ENCODE data around the gene NQO1.

Gene NQO1

DNA sequence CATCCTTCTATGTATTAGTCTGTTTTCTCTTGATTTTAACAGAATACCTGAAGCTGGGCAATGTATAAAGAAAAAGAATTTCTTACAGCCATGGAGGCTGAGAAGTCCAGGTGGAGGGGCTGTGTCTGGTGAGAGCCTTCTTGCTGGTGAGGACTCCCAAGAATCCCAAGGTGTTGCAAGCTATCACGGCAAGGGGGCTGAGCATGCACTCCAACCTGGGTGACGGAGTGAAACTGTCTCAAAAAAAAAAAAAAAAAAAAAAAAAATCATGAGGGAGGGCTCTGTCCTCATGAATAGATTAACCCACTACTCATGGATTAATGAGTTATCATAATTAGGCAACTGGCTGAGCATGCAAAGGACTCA is 19.4 kb downstream of the NQO1 start:
- no peak for TF ChIP-seq POLR2A (IDR thresholded peaks at IDR 0.05; ENCODE audit: low read depth, low read length)
- FAIRE-seq (no peak), DNase-seq (ENCODE audit: insufficient read length, low spot score) (no peak)

DNA sequence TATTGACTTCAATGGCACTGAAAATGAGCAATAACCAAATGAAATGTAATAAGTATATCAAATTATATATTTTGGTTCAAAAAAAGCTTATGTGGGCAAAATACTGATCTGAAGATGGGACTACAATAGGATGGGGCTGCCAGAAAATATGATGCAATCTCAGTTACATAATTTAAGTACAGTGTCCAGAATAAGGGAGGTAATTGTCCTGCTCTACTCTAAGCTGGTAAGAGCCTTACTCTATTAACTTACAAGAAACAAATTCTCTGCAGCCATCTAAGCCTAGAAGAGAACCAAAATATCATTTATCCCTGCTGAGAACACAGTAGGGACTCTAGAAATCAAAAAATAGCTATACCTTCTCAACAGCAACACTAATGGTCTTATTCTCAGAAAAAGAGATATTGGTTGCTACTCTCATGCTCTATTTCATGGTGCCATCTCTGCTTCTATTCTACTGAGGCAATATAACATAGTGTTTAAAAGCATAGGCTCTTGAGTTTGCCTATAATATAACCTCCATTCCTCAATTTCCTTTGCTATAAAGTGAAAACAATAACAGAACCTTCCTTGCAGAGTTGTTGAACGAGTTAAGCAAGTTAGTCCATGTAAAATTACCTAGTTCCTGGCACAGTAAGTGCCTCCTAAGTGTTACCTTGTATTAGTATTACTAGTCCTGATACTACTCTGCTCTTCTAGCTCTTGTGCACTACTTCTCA is 19.9 kb downstream of the NQO1 start:
- FAIRE-seq: no peak
- no peak for TF ChIP-seq POLR2A (IDR thresholded peaks at IDR 0.05; ENCODE audit: low read depth, low read length)
- no peak for DNase-seq (ENCODE audit: insufficient read length, low spot score)

DNA sequence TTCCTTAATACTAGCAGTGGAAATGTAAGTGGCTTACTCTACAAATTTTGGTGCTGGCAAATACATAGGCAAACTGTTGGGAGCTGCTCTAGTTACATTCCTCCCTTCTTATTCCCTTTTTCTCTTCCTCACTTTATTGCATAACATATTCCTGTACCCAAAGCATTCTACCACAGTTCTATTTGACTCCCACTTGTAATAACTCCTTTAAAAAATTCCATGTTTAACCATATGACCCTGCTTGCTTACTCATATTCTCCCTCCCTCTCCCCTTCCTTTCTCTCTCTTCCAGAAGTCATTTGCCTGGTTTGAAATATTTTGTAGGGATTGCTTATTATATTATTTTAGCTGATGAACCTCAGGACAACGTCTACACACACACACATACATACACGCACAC is 22.7 kb downstream of the NQO1 start:
- no peak for TF ChIP-seq POLR2A (IDR thresholded peaks at IDR 0.05; ENCODE audit: low read depth, low read length)
- DNase-seq (ENCODE audit: insufficient read length, low spot score) (no peak), FAIRE-seq (peak; percentile 68)

DNA sequence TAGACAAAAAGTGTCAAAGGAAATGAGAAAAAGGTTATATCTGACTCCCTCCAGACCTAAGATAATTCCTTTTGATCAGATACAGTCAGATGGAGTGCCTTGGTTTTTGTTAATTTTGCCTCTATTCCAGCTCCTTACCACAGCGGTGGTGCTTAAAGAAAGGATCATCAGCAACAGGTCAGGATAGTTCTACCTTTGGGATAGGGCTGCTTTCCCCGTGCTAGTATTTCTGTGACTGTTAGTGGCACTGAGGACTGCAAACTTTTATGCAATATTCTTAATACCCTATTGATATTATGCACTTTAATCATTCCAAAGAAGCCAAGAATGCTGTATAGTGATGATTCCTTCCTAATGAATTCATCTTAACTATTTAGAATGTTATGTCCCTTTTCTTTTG is 24.5 kb downstream of the NQO1 start:
- DNase-seq (ENCODE audit: insufficient read length, low spot score) (no peak), FAIRE-seq (no peak)
- TF ChIP-seq POLR2A (IDR thresholded peaks at IDR 0.05; ENCODE audit: low read depth, low read length): no peak

DNA sequence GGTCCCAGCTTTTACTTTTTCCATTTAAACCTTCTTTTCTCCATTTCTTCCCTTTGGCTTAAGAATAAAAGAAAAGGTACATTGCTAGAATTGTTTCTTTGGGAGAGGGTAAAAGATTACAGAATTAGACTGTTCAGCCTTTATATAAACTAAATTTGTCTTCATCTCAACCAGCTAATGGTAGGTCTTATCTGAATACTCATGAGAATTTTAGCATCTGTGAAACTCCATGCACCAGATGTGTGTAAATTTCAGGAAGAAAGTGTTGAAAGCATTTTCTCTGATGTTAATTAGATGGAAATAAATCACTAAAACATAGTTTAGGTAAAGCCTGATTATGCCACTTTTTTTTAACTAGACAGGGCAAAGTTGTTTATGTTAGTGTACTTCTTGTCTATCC is 24.9 kb downstream of the NQO1 start:
- TF ChIP-seq POLR2A (IDR thresholded peaks at IDR 0.05; ENCODE audit: low read depth, low read length): no peak
- FAIRE-seq (no peak), DNase-seq (ENCODE audit: insufficient read length, low spot score) (no peak)

DNA sequence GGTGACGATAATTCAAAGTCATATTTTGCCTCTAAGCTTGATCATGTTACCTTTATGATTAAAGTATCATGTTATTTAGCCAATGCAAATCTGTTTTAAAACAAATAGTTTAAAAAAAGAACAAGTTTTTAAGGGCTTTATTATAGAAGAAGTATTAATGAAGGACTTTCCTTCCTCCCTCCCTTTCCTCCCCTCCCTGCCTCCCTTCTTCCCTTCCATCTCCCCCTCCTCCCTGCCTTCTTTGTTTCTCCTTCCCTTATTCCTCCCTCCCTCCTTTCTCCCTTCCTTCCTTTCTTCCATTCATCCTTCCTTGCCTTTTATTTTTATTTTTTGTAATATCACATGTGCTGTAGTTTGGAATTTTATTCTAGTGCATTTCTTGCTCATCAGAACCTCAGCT is 26.4 kb downstream of the NQO1 start:
- DNase-seq (ENCODE audit: insufficient read length, low spot score): no peak
- no peak for FAIRE-seq
- TF ChIP-seq POLR2A (IDR thresholded peaks at IDR 0.05; ENCODE audit: low read depth, low read length): no peak

DNA sequence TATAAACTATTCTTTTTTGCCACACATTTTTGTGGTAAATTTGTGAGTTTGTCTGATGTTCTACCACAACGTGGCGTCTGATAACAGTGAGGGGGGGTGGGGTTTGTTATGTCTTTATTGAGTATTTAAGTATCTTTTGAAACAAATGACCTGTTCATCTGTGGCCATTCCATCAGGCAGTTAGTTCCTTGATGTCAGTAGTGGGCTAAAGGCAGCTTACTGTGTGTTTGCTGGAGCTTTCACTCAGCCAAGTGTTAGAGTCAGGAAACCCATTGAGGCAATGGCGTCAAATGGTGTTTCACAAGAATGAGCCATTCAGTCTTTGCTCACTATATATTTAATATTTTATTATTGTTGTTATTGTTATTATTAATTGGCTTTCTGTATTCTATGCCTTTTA is 28.0 kb downstream of the NQO1 start:
- TF ChIP-seq POLR2A (IDR thresholded peaks at IDR 0.05; ENCODE audit: low read depth, low read length): no peak
- DNase-seq (ENCODE audit: insufficient read length, low spot score) (no peak), FAIRE-seq (no peak)

DNA sequence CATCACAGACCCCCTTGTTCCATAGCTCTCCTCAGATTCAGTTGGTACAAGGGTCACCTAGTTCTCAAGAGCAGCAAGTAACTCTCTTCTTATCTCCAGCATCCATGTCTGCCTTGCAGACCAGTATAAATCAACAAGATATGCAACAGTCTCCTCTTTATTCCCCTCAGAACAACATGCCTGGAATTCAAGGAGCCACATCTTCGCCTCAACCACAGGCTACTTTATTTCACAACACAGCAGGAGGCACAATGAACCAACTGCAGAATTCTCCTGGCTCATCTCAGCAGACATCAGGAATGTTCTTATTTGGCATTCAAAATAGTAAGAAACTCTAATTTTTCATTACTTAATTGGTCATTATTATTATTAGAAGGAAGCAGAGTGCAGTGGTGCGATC is 32.4 kb downstream of the NQO1 start:
- no peak for TF ChIP-seq POLR2A (IDR thresholded peaks at IDR 0.05; ENCODE audit: low read depth, low read length)
- DNase-seq (ENCODE audit: insufficient read length, low spot score): no peak
- no peak for FAIRE-seq

DNA sequence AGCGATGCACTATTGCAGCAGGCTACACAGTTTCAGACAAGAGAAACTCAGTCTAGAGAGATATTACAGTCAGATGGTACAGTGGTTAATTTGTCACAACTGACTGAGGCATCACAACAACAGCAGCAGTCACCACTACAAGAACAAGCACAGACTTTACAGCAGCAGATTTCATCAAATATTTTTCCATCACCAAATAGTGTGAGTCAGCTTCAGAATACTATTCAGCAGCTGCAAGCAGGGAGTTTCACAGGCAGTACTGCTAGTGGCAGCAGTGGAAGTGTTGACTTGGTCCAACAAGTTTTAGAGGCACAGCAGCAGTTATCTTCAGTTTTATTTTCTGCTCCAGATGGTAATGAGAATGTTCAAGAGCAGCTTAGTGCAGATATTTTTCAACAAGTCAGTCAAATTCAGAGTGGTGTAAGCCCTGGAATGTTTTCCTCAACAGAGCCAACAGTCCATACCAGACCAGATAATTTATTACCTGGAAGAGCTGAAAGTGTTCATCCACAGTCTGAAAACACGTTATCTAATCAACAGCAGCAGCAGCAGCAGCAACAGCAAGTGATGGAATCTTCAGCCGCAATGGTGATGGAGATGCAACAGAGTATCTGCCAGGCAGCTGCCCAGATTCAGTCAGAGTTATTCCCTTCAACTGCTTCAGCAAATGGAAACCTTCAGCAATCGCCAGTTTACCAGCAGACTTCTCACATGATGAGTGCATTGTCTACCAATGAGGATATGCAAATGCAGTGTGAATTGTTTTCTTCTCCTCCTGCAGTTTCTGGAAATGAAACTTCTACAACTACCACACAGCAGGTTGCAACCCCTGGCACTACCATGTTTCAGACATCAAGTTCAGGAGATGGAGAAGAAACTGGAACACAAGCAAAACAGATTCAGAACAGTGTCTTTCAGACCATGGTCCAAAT is 34.1 kb downstream of the NQO1 start:
- FAIRE-seq (peak; percentile 11), DNase-seq (ENCODE audit: insufficient read length, low spot score) (no peak)
- TF ChIP-seq POLR2A (IDR thresholded peaks at IDR 0.05; ENCODE audit: low read depth, low read length): no peak

DNA sequence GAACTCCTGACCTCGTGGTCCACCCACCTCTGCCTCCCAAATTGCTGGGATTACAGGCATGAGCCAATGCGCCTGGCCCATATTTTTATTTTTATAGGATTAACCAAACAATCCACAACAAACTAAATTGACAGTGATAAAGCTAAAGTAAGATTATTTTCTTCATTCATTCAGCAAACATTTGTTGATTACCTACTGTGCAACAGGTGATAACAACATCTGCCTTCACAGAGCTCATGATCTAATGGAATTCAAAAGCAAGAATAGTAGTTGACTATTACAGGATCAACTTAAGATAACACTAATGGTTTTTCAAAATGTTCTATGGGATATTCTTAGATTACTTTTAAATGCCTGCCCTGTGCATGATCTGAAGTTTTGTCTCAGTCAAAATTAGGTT is 37.8 kb downstream of the NQO1 start:
- no peak for DNase-seq (ENCODE audit: insufficient read length, low spot score)
- no peak for TF ChIP-seq POLR2A (IDR thresholded peaks at IDR 0.05; ENCODE audit: low read depth, low read length)

DNA sequence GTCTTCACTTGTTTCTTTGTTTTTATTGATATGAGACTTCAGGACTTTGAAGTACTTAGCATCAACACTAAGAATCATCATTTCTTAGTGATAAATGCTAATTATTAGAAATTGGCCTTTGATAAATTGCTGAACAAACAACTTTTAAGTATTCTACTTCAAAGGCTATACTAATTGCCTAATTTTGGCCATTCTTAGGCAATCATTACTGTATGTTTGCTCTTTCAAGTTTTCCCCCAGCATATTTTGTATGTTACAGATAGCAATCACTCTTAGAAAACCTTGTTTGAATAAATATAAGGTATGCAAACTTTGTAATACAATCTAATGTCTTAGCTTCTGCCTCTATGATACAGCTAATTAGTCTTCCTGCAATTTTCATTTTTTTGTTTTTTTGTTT is 46.0 kb downstream of the NQO1 start:
- no peak for TF ChIP-seq POLR2A (IDR thresholded peaks at IDR 0.05; ENCODE audit: low read depth, low read length)
- FAIRE-seq (no peak), DNase-seq (ENCODE audit: insufficient read length, low spot score) (no peak)

More for the DNA sequence above, 37.8 kb downstream of the NQO1 start:
- FAIRE-seq: no peak

DNA sequence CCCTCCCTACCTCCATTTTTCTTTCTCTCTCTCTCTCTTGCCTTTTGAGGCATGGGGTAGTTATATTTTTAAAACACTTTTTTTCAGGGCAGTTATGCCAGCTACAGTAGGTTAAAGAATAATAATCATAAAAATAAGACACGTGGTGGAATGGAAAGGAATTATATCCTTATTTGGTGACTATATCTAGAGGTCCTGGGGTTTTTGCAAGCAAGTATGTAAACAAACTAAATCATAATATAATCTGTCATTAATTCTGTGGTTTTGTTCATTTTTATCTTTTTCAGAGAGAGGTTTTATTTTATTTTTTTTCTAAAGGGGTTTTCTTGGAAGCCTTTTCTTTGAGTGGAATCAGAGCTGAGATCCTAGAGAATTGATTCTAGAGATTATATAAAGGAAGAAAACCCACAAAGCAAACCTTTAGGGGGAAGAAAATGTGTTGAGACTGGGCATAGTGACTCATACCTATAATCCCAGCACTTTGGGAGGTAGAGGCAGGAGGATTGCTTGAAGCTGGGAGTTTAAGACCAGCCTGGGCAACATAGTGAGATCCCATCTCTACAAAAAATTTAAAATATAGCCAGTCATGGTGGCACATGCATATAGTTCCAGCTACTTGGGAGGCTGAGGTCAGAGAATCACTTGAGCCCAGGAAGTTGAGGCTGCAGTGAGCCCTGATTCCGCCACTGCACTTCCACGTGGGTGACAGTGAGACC is 53.2 kb downstream of the NQO1 start:
- DNase-seq (ENCODE audit: insufficient read length, low spot score): no peak
- TF ChIP-seq POLR2A (IDR thresholded peaks at IDR 0.05; ENCODE audit: low read depth, low read length): no peak

DNA sequence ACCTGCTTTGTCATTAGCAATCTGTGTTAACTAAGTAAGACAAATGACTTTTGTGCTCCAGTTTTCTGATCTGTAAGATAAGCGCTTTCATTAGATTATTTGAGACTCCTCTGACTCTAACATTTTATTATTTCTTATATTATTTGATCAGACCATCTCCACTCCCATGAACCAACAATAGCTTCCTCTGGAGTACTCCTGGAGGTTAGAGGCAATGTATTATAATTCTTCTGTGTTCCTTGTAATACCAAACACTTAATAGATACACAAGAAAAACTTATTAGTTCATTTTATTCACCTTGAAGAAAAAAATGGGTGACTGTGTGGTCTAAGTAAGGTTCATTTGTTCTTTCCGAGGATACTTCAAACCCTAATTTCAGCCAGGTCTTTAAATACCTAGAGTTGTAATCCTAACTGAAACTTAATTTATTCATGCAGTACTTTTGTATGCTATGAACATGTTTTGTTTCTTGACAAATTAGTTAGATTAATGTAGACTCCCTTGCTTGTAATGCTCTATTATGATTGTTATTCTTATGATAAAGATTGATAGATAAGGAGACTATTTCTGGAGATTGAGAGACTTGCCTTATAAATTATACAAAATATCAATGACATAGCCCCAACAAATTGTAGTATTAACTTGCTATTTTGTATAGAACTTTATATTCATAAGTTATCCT is 53.9 kb downstream of the NQO1 start:
- no peak for TF ChIP-seq POLR2A (IDR thresholded peaks at IDR 0.05; ENCODE audit: low read depth, low read length)
- no peak for DNase-seq (ENCODE audit: insufficient read length, low spot score)
- no peak for FAIRE-seq

More for the DNA sequence above, 53.2 kb downstream of the NQO1 start:
- FAIRE-seq: no peak

DNA sequence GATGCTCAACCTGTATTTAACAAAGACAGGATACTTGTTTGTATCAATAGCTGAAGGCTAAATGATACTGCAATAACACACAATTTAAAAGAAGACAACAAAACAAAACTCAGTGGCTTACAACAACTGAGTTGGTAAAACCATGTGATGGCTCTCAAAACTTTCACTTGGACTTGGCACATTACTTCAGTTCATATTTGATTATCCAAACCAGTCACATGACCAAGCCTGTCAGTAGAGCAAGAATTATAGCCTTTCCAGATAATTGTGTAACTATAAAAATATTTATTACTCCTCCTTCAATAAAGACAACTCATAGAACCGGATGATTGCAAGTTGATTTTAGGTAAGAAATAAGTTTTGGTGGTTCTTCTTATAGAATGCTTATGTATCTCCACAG is 56.8 kb downstream of the NQO1 start:
- DNase-seq (ENCODE audit: insufficient read length, low spot score): no peak
- FAIRE-seq: no peak
- TF ChIP-seq POLR2A (IDR thresholded peaks at IDR 0.05; ENCODE audit: low read depth, low read length): no peak

Data from H54 (cell line).